H9 (cell line): Measurements from ENCODE around the gene MESD. TPM values are rescaled to one million over a fixed set of nuclear protein-coding genes. Genes with fewer than 3 reads are reported as not detected.
A peak's percentile ranks its signal among the peaks of the same experiment; 100 is the strongest.

ENCODE experiments used
- DNase-seq: peaks from one replicate; pipeline ENCODE4 v3.0.0-alpha.2; 2017
- H2AFZ ChIP-seq: one replicate; pipeline ENCODE4 v1.6.1; 2013; ENCODE audit warnings: mild to moderate bottlenecking, low read length, control low read depth, moderate library complexity
- H2AK5ac ChIP-seq: 2 replicates; pipeline ENCODE4 v1.6.1; 2013; ENCODE audit warnings: low read length, control low read depth, mixed read lengths; ENCODE audit not compliant: insufficient read length
- H2BK120ac ChIP-seq: one replicate; pipeline ENCODE4 v1.6.1; 2013; ENCODE audit warnings: low read depth, mild to moderate bottlenecking, low read length, control low read depth, inconsistent platforms; ENCODE audit not compliant: poor library complexity, severe bottlenecking
- H2BK12ac ChIP-seq: 2 replicates; pipeline ENCODE4 v1.6.1; 2013; ENCODE audit warnings: low read length, control low read depth, mixed read lengths, low read depth; ENCODE audit not compliant: insufficient read length
- H2BK15ac ChIP-seq: 2 replicates; pipeline ENCODE4 v1.6.1; 2013; ENCODE audit warnings: low read depth, low read length, control low read depth
- H2BK20ac ChIP-seq: one replicate; pipeline ENCODE4 v1.6.1; 2013; ENCODE audit warnings: low read depth, mild to moderate bottlenecking, low read length, control low read depth, inconsistent platforms; ENCODE audit not compliant: poor library complexity, severe bottlenecking
- H2BK5ac ChIP-seq: 2 replicates; pipeline ENCODE4 v1.6.1; 2013; ENCODE audit warnings: low read length, control low read depth, mixed read lengths; ENCODE audit not compliant: insufficient read length
- H3K14ac ChIP-seq: 2 replicates; pipeline ENCODE4 v1.6.1; 2013; ENCODE audit warnings: low read length, control low read depth; ENCODE audit not compliant: insufficient read depth
- H3K18ac ChIP-seq: 2 replicates; pipeline ENCODE4 v1.6.1; 2013; ENCODE audit warnings: low read depth, mild to moderate bottlenecking, mixed read lengths, low read length, control low read depth; ENCODE audit not compliant: insufficient read length
- H3K23ac ChIP-seq: 2 replicates; pipeline ENCODE4 v1.6.1; 2013; ENCODE audit warnings: low read length, control low read depth, mixed read lengths, low read depth; ENCODE audit not compliant: insufficient read length
- H3K23me2 ChIP-seq: 2 replicates; pipeline ENCODE4 v1.6.1; 2013; ENCODE audit warnings: low read depth, mild to moderate bottlenecking, mixed read lengths, low read length, control low read depth; ENCODE audit not compliant: insufficient read length, poor library complexity, severe bottlenecking
- H3K27ac ChIP-seq: 2 replicates; pipeline ENCODE4 v1.5.1; 2013; ENCODE audit warnings: low read length, control low read depth, mixed read lengths, low read depth; ENCODE audit not compliant: insufficient read length
- H3K27me3 ChIP-seq: 2 replicates; pipeline ENCODE4 v1.6.1; 2013; ENCODE audit warnings: low read length, control low read depth, inconsistent platforms; ENCODE audit not compliant: insufficient read depth
- H3K4ac ChIP-seq: 2 replicates; pipeline ENCODE4 v1.6.1; 2013; ENCODE audit warnings: low read depth, mild to moderate bottlenecking, control low read depth, inconsistent platforms, low read length, moderate library complexity
- H3K4me1 ChIP-seq: 2 replicates; pipeline ENCODE4 v1.6.1; 2013; ENCODE audit warnings: low read length, control low read depth, inconsistent platforms; ENCODE audit not compliant: insufficient read depth
- H3K4me2 ChIP-seq: 2 replicates; pipeline ENCODE4 v1.6.1; 2013; ENCODE audit warnings: low read length, control low read depth, mixed read lengths; ENCODE audit not compliant: insufficient read length, insufficient read depth
- H3K56ac ChIP-seq: 2 replicates; pipeline ENCODE4 v1.6.1; 2013; ENCODE audit warnings: low read depth, mild to moderate bottlenecking, mixed read lengths, low read length, control low read depth; ENCODE audit not compliant: insufficient read length
- H3K79me1 ChIP-seq: 2 replicates; pipeline ENCODE4 v1.6.1; 2013; ENCODE audit warnings: low read depth, mild to moderate bottlenecking, moderate library complexity, low read length, control low read depth, inconsistent platforms; ENCODE audit not compliant: insufficient read depth, poor library complexity, severe bottlenecking
- H3K79me2 ChIP-seq: 2 replicates; pipeline ENCODE4 v1.6.1; 2013; ENCODE audit warnings: low read length, control low read depth, inconsistent platforms; ENCODE audit not compliant: insufficient read depth
- H3K9ac ChIP-seq: 2 replicates; pipeline ENCODE4 v1.6.1; 2013; ENCODE audit warnings: low read length, control low read depth, mixed read lengths; ENCODE audit not compliant: insufficient read length; ENCODE audit errors: extremely low read depth
- H3K9me3 ChIP-seq: one replicate; pipeline ENCODE4 v1.6.1; 2013; ENCODE audit warnings: low read depth, low read length, inconsistent platforms; ENCODE audit not compliant: control insufficient read depth
- H3T11ph ChIP-seq: one replicate; pipeline ENCODE4 v1.6.1; 2013; ENCODE audit warnings: mild to moderate bottlenecking, low read length, control low read depth, inconsistent platforms
- H4K20me1 ChIP-seq: one replicate; pipeline ENCODE4 v1.6.1; 2013; ENCODE audit not compliant: control insufficient read depth, insufficient read length, insufficient read depth
- H4K5ac ChIP-seq: 2 replicates; pipeline ENCODE4 v1.6.1; 2013; ENCODE audit warnings: low read depth, mild to moderate bottlenecking, mixed read lengths, low read length, control low read depth; ENCODE audit not compliant: insufficient read length
- H4K8ac ChIP-seq: replicated peaks from 2 replicates; pipeline ENCODE4 v1.6.1; 2013; ENCODE audit warnings: low read length, control low read depth, mixed read lengths, low read depth; ENCODE audit not compliant: insufficient read length
- H4K91ac ChIP-seq: 2 replicates; pipeline ENCODE4 v1.6.1; 2013; ENCODE audit warnings: low read depth, mild to moderate bottlenecking, moderate library complexity, mixed read lengths, low read length, control low read depth; ENCODE audit not compliant: insufficient read length
- H3K27ac Mint-ChIP-seq, 3 experiments: 2 replicates in 2 of 3; 3 replicates in 1 of 3; pipeline ENCODE4 v1.8.0; 2020 to 2021; ENCODE audit warnings: mixed read lengths in 3 of 3, mild to moderate bottlenecking in 1 of 3, moderate library complexity in 1 of 3
- H3K27me3 Mint-ChIP-seq: 2 replicates; pipeline ENCODE4 v1.8.0; 2021; ENCODE audit warnings: low read depth, mild to moderate bottlenecking, moderate library complexity, mixed read lengths
- H3K36me3 Mint-ChIP-seq, 3 experiments: 2 replicates in 2 of 3; 3 replicates in 1 of 3; pipeline ENCODE4 v1.8.0; 2020 to 2021; ENCODE audit warnings: low read depth in 3 of 3, mixed read lengths in 3 of 3; ENCODE audit not compliant: insufficient read depth in 1 of 3
- H3K4me1 Mint-ChIP-seq, 2 experiments: 2 replicates each; pipeline ENCODE4 v1.8.0; 2020; ENCODE audit warnings: mixed read lengths in 2 of 2
- H3K4me3 Mint-ChIP-seq, 2 experiments: 2 replicates in 1 of 2; 3 replicates in 1 of 2; pipeline ENCODE4 v1.8.0; 2020 to 2021; ENCODE audit warnings: mild to moderate bottlenecking in 2 of 2, mixed read lengths in 2 of 2, moderate library complexity in 1 of 2
- H3K9me3 Mint-ChIP-seq, 2 experiments: 2 replicates in 1 of 2; 3 replicates in 1 of 2; pipeline ENCODE4 v1.8.0; 2020; ENCODE audit warnings: mild to moderate bottlenecking in 2 of 2, mixed read lengths in 2 of 2, moderate library complexity in 1 of 2
- CTCF ChIP-seq: fragments of 200-600 bp; sonication (generic); conservative IDR thresholded peaks from 3 replicates; pipeline ENCODE4 v1.8.0; 2021; ENCODE audit warnings: antibody characterized with exemption, mild to moderate bottlenecking
- WGBS: extraction: QIAGEN DNeasy Blood & Tissue Kit; methylation state at CpG from one replicate; pipeline ENCODE4 v1.1.7; 2013; ENCODE audit warnings: missing lambda C conversion rate, low lambda C conversion rate, mixed read lengths; ENCODE audit not compliant: insufficient read length; ENCODE audit errors: extremely low coverage; 5-methylcytosine and 5-hydroxymethylcytosine counted together
- total RNA-seq: library from RNA; stranded (reverse); gene quantifications from 2 replicates; pipeline ENCODE4 v1.2.1, GENCODE V29; 2021

The MESD gene
- total RNA-seq, 1 experiment from 2014 or later: 29.1 TPM

GRCh38 chr15:81033508-81033907 lies 43.9 kb upstream of the MESD start:
- H2BK120ac ChIP-seq: no peak overlapping the region
- H3K23ac ChIP-seq: no peak overlapping the region
- no peak overlapping the region for H2AFZ ChIP-seq
- no peaks in the 10 kb centered on the region for H3K79me1 ChIP-seq
- no peak overlapping the region for H2AK5ac ChIP-seq
- peaks cover 0 to 13% (median 7%) of the 10 kb centered on the region in 3 experiments; a peak in 5 of 7 replicates for H3K36me3 Mint-ChIP-seq
- H3T11ph ChIP-seq: no peak overlapping the region
- no peak overlapping the region for H2BK15ac ChIP-seq
- WGBS: no CpG with 5 or more reads among the region's 2 CpGs
- no peak overlapping the region for H4K8ac ChIP-seq
- H3K56ac ChIP-seq: no peak overlapping the region
- H3K9me3 ChIP-seq: no peaks in the 10 kb centered on the region
- DNase-seq: no peak
- peaks cover 7% of the 10 kb centered on the region in 2 experiments for H3K4me1 Mint-ChIP-seq
- peaks cover 6 to 14% of the 10 kb centered on the region in 2 experiments for H3K9me3 Mint-ChIP-seq
- TF ChIP-seq CTCF: no peak
- H3K4ac ChIP-seq: no peak overlapping the region
- no peak overlapping the region for H3K18ac ChIP-seq
- H3K4me1 ChIP-seq: no peaks in the 10 kb centered on the region
- H3K27me3 Mint-ChIP-seq: peaks cover 3% of the 10 kb centered on the region; the same call in 1 of the 2 replicates
- H3K27ac Mint-ChIP-seq: 0 out of 7 replicates have a peak overlapping the region, but pooled peaks of 1 of the 3 experiments have one; percentile 17
- no peaks in the 10 kb centered on the region for H3K23me2 ChIP-seq
- H3K27ac ChIP-seq: no peak overlapping the region
- no peak overlapping the region for H4K91ac ChIP-seq
- H3K4me3 Mint-ChIP-seq: no peak overlapping the region
- H3K9ac ChIP-seq: no peak overlapping the region
- no peak overlapping the region for H2BK20ac ChIP-seq
- H2BK5ac ChIP-seq: no peak overlapping the region
- H3K14ac ChIP-seq: no peak overlapping the region
- no peak overlapping the region for H2BK12ac ChIP-seq
- no peaks in the 10 kb centered on the region for H3K79me2 ChIP-seq
- H3K4me2 ChIP-seq: no peak overlapping the region
- H4K20me1 ChIP-seq: no peaks in the 10 kb centered on the region
- H4K5ac ChIP-seq: no peak overlapping the region
- H3K27me3 ChIP-seq: no peaks in the 10 kb centered on the region
